DOHH2 (cell line): Measurements from ENCODE around the gene R3HDM2.

Experiments
- CTCF ChIP-seq: fragments of 200-600 bp; sonication (generic); IDR thresholded peaks from one replicate; pipeline ENCODE4 v1.5.1; 2014; ENCODE audit warnings: antibody characterized with exemption, mild to moderate bottlenecking, low read depth, low read length; ENCODE audit not compliant: poor library complexity, severe bottlenecking
- EZH2phosphoT487 ChIP-seq: fragments of 200-600 bp; sonication (generic); IDR thresholded peaks from 2 replicates; pipeline ENCODE4 v1.6.1; 2017; ENCODE audit warnings: borderline replicate concordance, mild to moderate bottlenecking, antibody characterized with exemption, low read length, moderate library complexity, mixed read lengths

GRCh38 chr12:57242329-57242690 lies 188.5 kb downstream of the R3HDM2 start:
- no peak for TF ChIP-seq CTCF
- TF ChIP-seq EZH2phosphoT487 = no peak
